Thyroid gland (tissue), 4 donors: Measurements from ENCODE around the gene IQGAP3. TPM values are rescaled to one million over a fixed set of nuclear protein-coding genes. Genes with fewer than 3 reads are reported as not detected.
"Not testable (repeated sequence)": the region's sequence is repeated elsewhere in the genome, so short reads cannot be mapped to it uniquely, and the experiment has no call there.

Source experiments
- DNase-seq, 2 donors: peaks; one replicate each; pipeline ENCODE4 v3.0.0-alpha.2; 2019
- H3K27ac ChIP-seq, 3 donors: fragments of 200-600 bp; sonication (generic); 1 replicate in 2 of 3; 2 replicates in 1 of 3; pipeline ENCODE4 v1.5.1; 2016 to 2019; ENCODE audit warnings: mild to moderate bottlenecking in 1 of 3, moderate library complexity in 1 of 3
- H3K27me3 ChIP-seq: fragments of 200-600 bp; sonication (generic); one replicate; pipeline ENCODE4 v1.5.1; 2019
- H3K36me3 ChIP-seq, 2 donors: fragments of 200-600 bp; sonication (generic); one replicate each; pipeline ENCODE4 v1.5.1; 2016 to 2019
- H3K4me1 ChIP-seq, 2 donors: fragments of 200-600 bp; sonication (generic); one replicate each; pipeline ENCODE4 v1.5.1; 2017 to 2019
- H3K4me3 ChIP-seq, 3 donors: fragments of 200-600 bp; sonication (generic); replicated peaks in 1 of 3; 1 replicate in 2 of 3; 2 replicates in 1 of 3; pipeline ENCODE4 v1.5.1; 2016; ENCODE audit warnings: mild to moderate bottlenecking in 1 of 3
- H3K9me3 ChIP-seq: fragments of 200-600 bp; sonication (generic); one replicate; pipeline ENCODE4 v1.5.1; 2017
- POLR2A ChIP-seq, 2 donors: fragments of 450-650 bp; IDR thresholded peaks; one replicate each; pipeline ENCODE4 v1.6.1; 2017; ENCODE audit warnings: antibody characterized with exemption in 2 of 2, mild to moderate bottlenecking in 2 of 2, moderate library complexity in 1 of 2
- WGBS, 2 donors: methylation state at CpG; one replicate each; pipeline ENCODE4 v1.1.5; 2017; 5-methylcytosine and 5-hydroxymethylcytosine counted together
- intact Hi-C: fragments of 100-400 bp; cut with DNase I; formaldehyde crosslinking; loops from one replicate; pipeline ENCODE4 v1.15.1; 2023
- total RNA-seq, 4 donors: library from RNA; depleted of rRNA; stranded (reverse); fragments of >200 nt; gene quantifications; one replicate each; pipeline ENCODE4 v1.2.3, GENCODE V29; 2016
- TF ChIP-seq, protein P1 (sequence below), 6 experiments: fragments of 200-600 bp in 3 of 6; fragments of 450-650 bp in 3 of 6; sonication (generic) in 3 of 6; IDR thresholded peaks; one replicate each; pipeline ENCODE4 v1.5.1; 2016 to 2019; ENCODE audit warnings: antibody characterized with exemption in 6 of 6, mild to moderate bottlenecking in 2 of 6, inconsistent platforms in 1 of 6, moderate library complexity in 1 of 6

Gene IQGAP3
- total RNA-seq, 4 donors from 2014 or later: 0.15 to 1.4 (median 0.50) TPM

DNA sequence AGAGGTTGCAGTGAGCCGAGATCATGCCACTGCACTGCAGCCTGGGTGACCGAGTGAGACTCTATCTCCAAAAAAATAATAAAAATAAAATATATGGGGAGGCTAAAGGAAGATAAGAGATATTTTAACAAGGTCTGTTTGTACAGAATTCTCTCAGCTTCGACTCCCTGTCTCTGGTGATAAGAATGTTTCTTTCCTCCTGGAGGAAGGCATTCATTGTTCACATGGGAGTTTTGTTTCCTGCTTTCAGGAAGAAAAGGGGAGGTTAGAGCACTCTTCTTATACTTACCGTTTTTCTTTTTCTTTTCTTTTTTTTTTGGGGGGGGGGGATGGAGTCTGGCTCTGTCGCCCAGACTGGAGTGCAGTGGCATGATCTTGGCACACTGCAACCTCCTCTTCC, 17.2 kb upstream of the IQGAP3 start:
- Histone ChIP-seq H3K27ac (no peak overlapping the region), H3K36me3 (peaks cover 0 to 5% of the 10 kb centered on the region in 2 donors), H3K9me3 (no peaks in the 10 kb centered on the region), H3K27me3 (no peaks in the 10 kb centered on the region), H3K4me1 (peaks cover 11 to 12% of the 10 kb centered on the region in 2 donors), H3K4me3 (no peak overlapping the region)
- TF ChIP-seq, protein P1, sequence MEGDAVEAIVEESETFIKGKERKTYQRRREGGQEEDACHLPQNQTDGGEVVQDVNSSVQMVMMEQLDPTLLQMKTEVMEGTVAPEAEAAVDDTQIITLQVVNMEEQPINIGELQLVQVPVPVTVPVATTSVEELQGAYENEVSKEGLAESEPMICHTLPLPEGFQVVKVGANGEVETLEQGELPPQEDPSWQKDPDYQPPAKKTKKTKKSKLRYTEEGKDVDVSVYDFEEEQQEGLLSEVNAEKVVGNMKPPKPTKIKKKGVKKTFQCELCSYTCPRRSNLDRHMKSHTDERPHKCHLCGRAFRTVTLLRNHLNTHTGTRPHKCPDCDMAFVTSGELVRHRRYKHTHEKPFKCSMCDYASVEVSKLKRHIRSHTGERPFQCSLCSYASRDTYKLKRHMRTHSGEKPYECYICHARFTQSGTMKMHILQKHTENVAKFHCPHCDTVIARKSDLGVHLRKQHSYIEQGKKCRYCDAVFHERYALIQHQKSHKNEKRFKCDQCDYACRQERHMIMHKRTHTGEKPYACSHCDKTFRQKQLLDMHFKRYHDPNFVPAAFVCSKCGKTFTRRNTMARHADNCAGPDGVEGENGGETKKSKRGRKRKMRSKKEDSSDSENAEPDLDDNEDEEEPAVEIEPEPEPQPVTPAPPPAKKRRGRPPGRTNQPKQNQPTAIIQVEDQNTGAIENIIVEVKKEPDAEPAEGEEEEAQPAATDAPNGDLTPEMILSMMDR (IDR thresholded peaks at IDR 0.05): no peak
- no peak for TF ChIP-seq POLR2A (IDR thresholded peaks at IDR 0.05)
- DNase-seq: no peak
- intact Hi-C loops: no loop called here
- WGBS, 2 donors: 68 to 71% methylated on average over 5 of the region's 5 CpGs

DNA sequence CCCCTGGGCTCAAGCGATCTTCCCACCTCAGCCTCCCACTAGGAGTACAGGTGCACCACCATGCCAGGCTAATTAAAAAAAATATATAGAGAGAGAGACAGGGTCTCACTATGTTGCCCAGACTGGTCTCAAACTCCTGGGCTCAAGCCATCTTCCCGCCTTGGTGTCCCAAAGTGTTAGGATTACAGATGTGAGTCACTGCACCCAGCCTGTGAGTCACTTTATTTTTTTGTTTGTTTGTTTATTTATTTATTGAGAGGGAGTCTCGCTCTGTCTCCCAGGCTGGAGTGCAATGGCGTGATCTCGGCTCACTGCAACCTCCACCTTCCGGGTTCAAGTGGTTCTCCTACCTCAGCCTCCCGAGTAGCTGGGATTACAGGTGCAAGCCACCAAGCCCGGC, 15.6 kb upstream of the IQGAP3 start:
- WGBS, 2 donors: 88 to 94% methylated on average over 8 of the region's 8 CpGs
- H3K36me3 ChIP-seq, DNase-seq, intact Hi-C loops, H3K27ac ChIP-seq, H3K27me3 ChIP-seq, H3K4me3 ChIP-seq, H3K9me3 ChIP-seq: not testable (repeated sequence)
- H3K4me1 ChIP-seq: peaks cover 11 to 12% of the 10 kb centered on the region in 2 donors

DNA sequence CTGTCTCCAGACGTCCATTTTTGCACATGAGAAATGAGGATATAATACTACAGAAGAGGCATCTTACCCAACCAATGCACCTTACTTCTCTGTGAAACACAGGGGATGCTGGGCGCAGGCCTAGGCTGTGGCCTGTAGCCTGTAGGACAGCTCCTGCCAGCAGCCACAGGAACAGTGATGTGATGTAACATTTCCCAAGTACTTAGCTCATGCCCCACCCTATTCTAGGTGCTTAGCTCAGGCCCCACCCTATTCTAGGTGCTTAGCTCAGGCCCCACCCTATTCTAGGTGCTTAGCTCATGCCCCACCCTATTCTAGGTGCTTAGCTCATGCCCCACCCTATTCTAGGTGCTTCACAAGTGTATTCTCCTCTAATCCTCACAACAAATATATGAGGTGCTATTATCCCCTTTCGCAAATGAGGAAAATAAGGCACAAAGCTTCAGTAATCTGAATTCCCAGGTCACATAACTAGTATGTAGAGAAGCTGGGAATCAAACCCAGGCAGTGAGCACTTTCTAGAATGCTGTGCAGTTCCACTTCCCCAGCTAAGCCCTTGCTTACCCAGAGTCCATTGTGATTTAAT, 14.6 kb upstream of the IQGAP3 start:
- Histone ChIP-seq H3K4me3 (no peak overlapping the region), H3K9me3 (no peaks in the 10 kb centered on the region), H3K36me3 (no peaks in the 10 kb centered on the region), H3K4me1 (peaks cover 6% of the 10 kb centered on the region in 2 donors), H3K27me3 (no peaks in the 10 kb centered on the region), H3K27ac (no peak overlapping the region)
- no peak for DNase-seq
- intact Hi-C loops: no loop called here
- no peak for TF ChIP-seq POLR2A (IDR thresholded peaks at IDR 0.05)
- TF ChIP-seq, protein P1 (IDR thresholded peaks at IDR 0.05): no peak
- 89 to 98% methylated on average over 3 of the region's 3 CpGs for WGBS, 2 donors

DNA sequence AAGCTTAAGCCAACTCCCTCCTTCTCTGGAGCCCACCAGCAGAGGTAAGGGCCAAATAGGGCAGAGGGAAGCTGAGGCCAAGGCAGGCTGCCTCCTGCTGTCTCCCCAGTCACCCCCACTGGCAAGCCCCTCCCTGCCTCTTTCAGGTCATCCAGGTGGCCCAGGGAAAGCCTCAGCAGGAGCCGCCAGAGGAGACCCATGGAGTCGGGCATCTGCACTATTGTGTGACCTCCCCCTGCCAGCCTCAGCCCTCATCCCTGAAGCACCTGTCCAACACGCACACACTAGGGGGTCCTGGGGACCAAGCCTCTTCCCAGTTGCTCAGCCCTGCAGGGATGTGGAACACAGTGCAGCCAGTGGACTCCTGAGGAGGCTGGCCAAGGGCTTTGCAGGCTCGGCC, 14.0 kb upstream of the IQGAP3 start:
- intact Hi-C loops: no loop called here
- Histone ChIP-seq H3K27ac (no peak overlapping the region), H3K4me1 (peaks cover 4 to 5% of the 10 kb centered on the region in 2 donors), H3K36me3 (no peaks in the 10 kb centered on the region), H3K27me3 (no peaks in the 10 kb centered on the region), H3K9me3 (no peaks in the 10 kb centered on the region), H3K4me3 (no peak overlapping the region)
- WGBS, 2 donors: 71 to 72% methylated on average over 4 of the region's 4 CpGs
- no peak for TF ChIP-seq POLR2A (IDR thresholded peaks at IDR 0.05)
- TF ChIP-seq, protein P1 (IDR thresholded peaks at IDR 0.05): no peak
- no peak for DNase-seq

DNA sequence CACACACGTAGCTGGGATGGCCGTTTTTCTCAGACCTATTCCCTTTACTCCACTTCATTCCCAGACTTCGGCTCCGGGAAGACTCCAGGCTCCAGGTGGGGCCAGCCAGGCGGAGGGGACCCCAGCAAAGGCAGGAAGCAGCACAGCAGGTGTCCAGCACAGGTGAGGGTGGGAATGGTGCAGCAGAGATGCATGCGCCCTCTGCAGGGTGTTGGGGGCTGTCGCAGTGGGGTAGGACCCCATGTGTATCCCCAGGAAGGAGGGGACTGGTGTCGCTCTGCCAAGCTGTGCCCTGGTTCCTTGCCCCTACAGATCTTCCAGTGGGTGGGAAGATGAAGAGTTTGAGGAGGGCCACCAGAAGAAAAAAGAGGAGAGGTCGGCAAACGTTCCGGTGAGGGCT, 12.4 kb upstream of the IQGAP3 start:
- H3K9me3 ChIP-seq: no peaks in the 10 kb centered on the region
- no peaks in the 10 kb centered on the region for H3K27me3 ChIP-seq
- DNase-seq: no peak
- intact Hi-C loops: loop anchor here (5.0 kb wide), 1 partner anchor 72 kb away; no protein-coding TSS in a partner anchor
- WGBS, 2 donors: 41 to 45% methylated on average over 11 of the region's 11 CpGs
- H3K4me3 ChIP-seq: no peak overlapping the region
- H3K4me1 ChIP-seq: no peaks in the 10 kb centered on the region
- H3K27ac ChIP-seq: no peak overlapping the region
- no peaks in the 10 kb centered on the region for H3K36me3 ChIP-seq
- TF ChIP-seq, protein P1 (IDR thresholded peaks at IDR 0.05): no peak
- no peak for TF ChIP-seq POLR2A (IDR thresholded peaks at IDR 0.05)
